DMS53 treated with DMSO at 0.1 percent for 48 hours (cell line): ENCODE results near the gene ACER3.
"Not testable (repeated sequence)": the region's sequence is repeated elsewhere in the genome, so short reads cannot be mapped to it uniquely, and the experiment has no call there.

Experiments used
- DNase-seq: peaks from one replicate; lab custom pipeline; 2025; ENCODE audit not compliant: unreplicated experiment; lab: John Stamatoyannopoulos, UW

ACER3 gene

GRCh38 chr11:76872959-76873827, 12.5 kb downstream of the ACER3 start:
- DNase-seq: no peak

GRCh38 chr11:76878014-76878413, 17.3 kb downstream of the ACER3 start:
- DNase-seq: no peak

- no peak for DNase-seq
These were observed 19.6 kb downstream of the ACER3 start for GRCh38 chr11:76880314-76880713.

- DNase-seq: no peak
These were observed 20.2 kb downstream of the ACER3 start for GRCh38 chr11:76880956-76881355.

- no peak for DNase-seq
These were observed 24.8 kb downstream of the ACER3 start for GRCh38 chr11:76885390-76886097.

GRCh38 chr11:76888989-76889388, 28.3 kb downstream of the ACER3 start:
- DNase-seq: no peak

- no peak for DNase-seq
These were observed 28.8 kb downstream of the ACER3 start for GRCh38 chr11:76889411-76889975.

GRCh38 chr11:76890329-76890728, 29.6 kb downstream of the ACER3 start:
- DNase-seq: no peak

- DNase-seq: no peak
These were observed 30.6 kb downstream of the ACER3 start for GRCh38 chr11:76891285-76891684.

GRCh38 chr11:76891793-76892192, 31.1 kb downstream of the ACER3 start:
- no peak for DNase-seq

GRCh38 chr11:76892306-76892705, 31.6 kb downstream of the ACER3 start:
- DNase-seq: no peak

GRCh38 chr11:76897233-76897632, 36.5 kb downstream of the ACER3 start:
- DNase-seq: no peak

GRCh38 chr11:76901144-76901543, 40.4 kb downstream of the ACER3 start:
- DNase-seq: no peak

GRCh38 chr11:76901622-76902021, 40.9 kb downstream of the ACER3 start:
- not testable (repeated sequence) for DNase-seq

- DNase-seq: no peak
These were observed 41.6 kb downstream of the ACER3 start for GRCh38 chr11:76902121-76903014.

- peak; percentile 95 for DNase-seq
These were observed 42.6 kb downstream of the ACER3 start for GRCh38 chr11:76903325-76903724.

GRCh38 chr11:76910620-76911414, 50.1 kb downstream of the ACER3 start:
- DNase-seq: no peak

GRCh38 chr11:76911415-76911808, 50.7 kb downstream of the ACER3 start:
- no peak for DNase-seq

GRCh38 chr11:76916712-76917111, 56.0 kb downstream of the ACER3 start:
- no peak for DNase-seq

GRCh38 chr11:76918941-76919386, 58.2 kb downstream of the ACER3 start:
- peak; percentile 92 for DNase-seq
